Stimulated activated CD4-positive, alpha-beta T cell treated with anti-CD3 and anti-CD28 coated beads, Interleukin-4, amount 100 ng/mL, for 24 hours (primary cell): ENCODE measurements around the gene PEAK3.

Experiments used
- DNase-seq: peaks from one replicate; pipeline ENCODE4 v3.0.0-alpha.2; 2020

The PEAK3 gene

GRCh38 chr19:2315121-2315817 lies 33.3 kb upstream of the PEAK3 start:
- no peak for DNase-seq

- DNase-seq = no peak
These were observed 31.0 kb upstream of the PEAK3 start for GRCh38 chr19:2312820-2313501.

DNA sequence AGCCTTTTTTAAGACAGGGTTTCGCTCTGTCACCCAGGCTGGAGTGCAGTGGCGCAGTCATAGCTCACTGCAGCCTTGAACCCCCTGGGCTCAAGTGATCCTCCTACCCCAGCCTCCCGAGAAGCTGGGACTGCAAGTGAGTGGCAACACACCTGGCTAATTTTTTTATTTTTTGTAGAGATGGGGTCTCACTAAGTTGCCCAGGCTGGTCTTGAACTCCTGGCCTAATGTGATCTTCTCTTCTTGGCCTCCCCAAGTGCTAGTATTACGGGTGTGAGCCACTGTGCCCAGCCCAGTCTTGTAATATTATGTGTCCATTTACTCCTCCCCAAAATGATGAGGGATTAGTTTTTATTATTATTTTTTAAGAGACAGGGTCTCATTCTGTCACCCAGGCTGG lies 29.1 kb upstream of the PEAK3 start:
- no peak for DNase-seq

- no peak for DNase-seq
These were observed 27.9 kb upstream of the PEAK3 start for GRCh38 chr19:2309734-2310362.

DNA sequence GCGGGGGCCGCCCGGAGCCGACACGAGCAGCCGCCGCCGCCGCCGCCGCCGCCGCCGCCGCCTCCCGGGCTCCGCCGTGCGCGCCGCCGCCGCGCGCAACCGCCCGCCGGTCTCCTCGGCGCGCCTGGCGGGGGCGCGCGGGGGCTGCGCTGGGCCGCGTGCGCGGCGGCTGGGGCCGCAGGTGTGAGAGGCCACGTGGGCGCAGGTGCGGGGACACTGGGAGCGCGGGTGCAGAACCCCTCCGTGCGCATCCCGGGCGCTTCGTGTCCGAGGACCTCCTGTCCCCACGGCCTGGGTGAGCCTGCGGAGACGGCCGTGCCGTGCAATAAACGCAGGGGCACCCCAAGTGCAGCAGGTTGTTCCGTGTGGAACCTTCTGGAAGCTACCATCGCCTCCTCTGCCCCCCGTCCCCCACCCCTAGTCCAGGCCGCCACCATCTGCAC lies 26.2 kb upstream of the PEAK3 start, which contains the start of gene LINGO3:
LINGO3 (minus strand) TSS at position 41 of the 443 bp plus-strand sequence. CDS start 16,378 bp downstream, outside the sequence.
- no peak for DNase-seq

DNA sequence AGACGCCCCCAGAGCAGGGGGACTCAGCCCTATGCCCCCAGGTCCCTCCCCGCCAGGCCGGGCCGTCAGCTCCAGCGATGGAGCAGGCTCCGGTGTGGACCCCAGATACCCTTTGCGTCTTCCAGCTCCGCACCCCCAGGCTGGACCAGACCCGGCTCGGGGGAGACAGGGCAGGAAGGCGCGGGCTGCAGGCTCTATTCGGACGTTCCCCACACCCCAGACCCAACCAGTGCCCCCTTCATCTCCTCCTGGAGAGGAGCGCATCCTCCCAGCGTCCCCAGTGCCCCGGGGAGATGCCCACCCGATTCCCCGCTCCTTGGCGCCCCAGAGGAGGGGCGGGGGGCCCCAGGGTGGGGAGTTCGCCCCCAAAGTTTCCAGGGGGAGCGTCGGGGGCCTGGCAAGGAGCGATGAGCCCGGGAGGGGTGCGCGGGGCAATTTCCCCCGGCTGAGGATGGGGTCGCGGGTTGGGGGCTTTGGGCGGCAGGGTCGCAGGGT lies 25.6 kb upstream of the PEAK3 start:
- no peak for DNase-seq

- no peak for DNase-seq
These were observed 25.0 kb upstream of the PEAK3 start for GRCh38 chr19:2306971-2307370.

DNA sequence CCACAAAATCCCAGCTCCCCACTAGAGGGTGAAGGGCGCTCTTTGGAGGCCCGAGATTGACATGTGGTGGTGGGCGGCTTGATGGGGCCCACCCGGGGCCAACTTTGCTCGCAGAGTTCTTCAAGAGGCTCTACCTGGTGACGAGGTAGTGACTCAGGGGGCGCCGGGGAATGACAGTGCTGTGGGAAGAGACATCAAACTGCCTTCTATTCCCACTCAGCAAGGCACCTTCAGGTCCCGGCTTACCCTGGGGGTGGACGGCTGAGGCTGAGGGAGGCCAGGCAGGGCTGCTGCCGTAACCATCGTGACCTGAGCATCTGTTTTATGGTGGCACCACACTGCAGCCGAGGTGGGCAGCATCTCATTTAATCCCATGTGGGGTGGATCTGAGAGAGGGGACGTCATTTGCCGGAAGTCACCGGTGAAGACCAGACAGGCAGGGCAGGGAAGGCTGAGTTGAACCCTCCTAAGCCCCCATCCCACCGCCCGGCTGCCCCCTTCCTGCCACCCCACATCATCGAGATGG lies 24.4 kb upstream of the PEAK3 start:
- DNase-seq = no peak

DNA sequence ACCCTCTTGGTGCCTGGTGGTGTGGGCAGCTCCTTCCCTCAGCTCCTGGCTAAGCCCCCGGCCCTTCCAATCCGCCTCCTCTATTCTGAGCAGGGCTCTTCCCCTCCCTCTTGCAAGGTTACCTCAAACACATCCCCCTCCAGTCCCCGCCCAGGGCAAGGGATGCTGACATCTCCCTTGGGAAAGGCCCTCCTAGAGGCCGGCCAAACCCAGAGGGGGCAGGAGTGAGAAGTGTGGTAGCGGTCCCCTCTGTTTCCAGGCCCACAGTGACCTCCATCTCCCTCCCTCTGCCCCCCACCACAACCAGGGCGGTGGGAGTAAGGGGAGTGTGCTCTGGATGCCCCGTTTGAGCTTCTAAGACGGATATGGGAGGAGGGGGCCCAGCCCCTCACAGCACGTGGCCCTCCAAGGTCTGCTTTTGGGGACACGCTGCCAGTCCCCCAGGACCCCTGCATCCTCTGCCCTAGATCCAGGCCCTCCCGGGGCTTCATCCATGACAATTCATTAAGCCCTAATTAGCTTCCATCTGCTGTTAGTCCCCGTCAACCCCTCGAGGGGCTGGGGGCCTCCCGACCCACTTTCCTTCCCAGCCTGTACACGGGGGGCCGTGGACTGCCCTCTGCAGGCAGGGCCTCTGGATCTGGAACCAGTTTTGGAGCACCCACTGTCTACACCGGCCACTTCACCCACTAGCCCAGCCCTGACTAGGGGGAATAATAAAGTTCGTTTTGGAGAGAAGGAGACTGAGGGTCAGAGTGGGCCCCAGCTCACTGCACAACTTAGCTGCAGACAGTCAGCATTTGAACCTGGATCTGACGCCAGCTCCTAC lies 23.7 kb upstream of the PEAK3 start:
- no peak for DNase-seq

- no peak for DNase-seq
These were observed 21.3 kb upstream of the PEAK3 start for GRCh38 chr19:2303211-2303798.

GRCh38 chr19:2302319-2303210 lies 20.6 kb upstream of the PEAK3 start:
- DNase-seq = no peak

DNA sequence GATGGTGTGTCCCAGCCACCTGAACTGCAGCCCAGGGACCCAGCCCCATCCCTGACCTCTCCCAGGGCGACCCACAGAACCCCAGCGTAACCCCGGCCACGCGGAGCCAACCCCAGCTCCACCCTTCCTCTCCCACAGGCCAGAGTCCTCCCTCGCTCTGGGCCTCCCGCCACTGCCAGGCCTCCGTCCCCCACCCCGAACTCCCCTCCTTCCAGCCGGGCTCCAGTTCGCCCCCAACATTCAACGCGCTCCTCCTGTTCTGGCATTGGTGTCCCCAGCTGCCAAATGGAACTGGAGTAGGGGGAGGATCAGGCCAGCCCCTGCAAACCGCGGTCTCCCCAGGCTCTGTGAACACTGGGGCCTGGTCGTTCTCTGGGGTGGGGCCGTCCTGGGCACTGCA lies 18.6 kb upstream of the PEAK3 start:
- no peak for DNase-seq

GRCh38 chr19:2296141-2296540 lies 14.2 kb upstream of the PEAK3 start:
- DNase-seq = no peak

- no peak for DNase-seq
These were observed 12.8 kb upstream of the PEAK3 start for GRCh38 chr19:2294687-2295335.

DNA sequence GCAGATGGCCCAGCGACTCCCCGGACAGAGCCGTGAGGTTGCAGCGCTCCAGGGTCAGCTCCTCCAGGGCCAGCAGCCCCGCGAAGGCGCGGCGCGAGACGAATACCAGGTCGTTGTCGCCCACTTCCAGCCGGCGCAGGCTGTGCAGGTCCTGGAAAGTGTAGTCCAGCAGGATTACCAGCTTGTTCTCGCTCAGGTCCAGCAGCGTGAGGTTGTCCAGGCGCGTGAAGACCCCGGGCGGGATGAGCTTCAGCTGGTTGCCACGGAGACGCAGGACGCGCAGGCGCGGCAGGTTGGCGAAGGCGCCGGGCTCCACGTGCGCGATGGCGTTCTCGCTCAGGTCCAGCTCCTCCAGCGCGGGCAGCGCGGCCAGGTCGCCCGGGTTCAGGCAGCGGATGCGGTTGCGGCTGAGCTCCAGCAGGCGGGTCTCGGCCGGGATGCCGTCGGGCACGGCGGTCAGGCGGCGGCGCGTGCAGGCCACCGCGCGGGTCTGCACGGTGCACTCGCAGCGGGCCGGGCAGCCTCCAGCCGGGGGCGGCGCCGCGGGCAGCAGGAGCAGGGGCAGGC lies 9.3 kb upstream of the PEAK3 start:
- DNase-seq = no peak

GRCh38 chr19:2290441-2291184 lies 8.6 kb upstream of the PEAK3 start:
- no peak for DNase-seq

- DNase-seq = peak; percentile 39
These were observed 7.9 kb upstream of the PEAK3 start for GRCh38 chr19:2289714-2290435.

DNA sequence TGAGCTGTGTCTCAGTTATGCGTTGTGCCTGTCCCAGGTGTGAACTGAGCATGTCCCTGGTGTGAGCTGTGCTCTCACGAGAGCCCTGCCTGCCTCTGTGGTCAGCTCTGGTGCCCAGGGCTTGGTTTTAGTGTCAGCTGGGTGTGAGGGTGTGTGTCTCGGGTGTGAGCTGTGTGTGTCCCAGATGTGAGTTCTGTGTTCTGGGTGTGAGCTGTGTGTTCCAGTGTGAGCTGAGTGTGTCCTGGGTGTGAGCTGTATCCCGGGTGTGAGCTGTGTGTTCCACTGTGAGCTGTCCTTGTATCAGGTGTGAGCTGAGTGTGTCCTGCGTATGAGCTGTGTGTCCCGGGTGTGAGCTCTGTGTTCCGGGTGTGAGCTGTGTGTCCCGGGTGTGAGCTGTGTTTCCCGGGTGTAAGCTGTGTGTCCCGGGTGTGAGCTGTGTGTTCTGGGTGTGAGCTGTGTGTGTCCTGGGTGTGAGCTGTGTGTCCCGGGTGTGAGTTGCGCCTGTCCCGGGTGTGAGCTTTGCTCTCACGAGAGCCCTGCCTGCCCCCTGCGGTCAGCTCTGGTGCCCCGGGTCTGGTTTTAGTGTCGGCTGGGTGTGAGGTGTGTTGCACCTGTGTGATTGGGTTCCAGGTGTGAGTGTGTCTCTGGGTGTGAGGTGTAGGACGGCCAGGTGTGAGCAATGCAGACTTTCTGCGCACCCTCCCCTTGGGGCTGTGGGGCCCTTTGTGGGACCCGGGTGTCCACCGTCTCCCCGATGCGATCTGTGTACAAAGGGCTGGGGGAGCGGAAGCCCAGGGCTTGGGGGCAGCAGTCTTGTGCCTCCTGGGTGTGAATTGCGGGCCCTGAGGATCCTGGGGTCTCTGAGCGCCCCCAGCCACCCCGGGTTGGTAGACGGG lies 7.1 kb upstream of the PEAK3 start:
- DNase-seq = no peak
